HG03135 (cell line): ENCODE measurements around the gene EPAS1.

ENCODE experiments used
- ATAC-seq: cut with Tn5 transposase; IDR thresholded peaks from one replicate; pipeline ENCODE4 v1.9.1; 2021; ENCODE audit warnings: mild to moderate bottlenecking, moderate library complexity; ENCODE audit not compliant: unreplicated experiment

EPAS1 gene

GRCh38 chr2:46319711-46320110 lies 22.5 kb downstream of the EPAS1 start:
- ATAC-seq = no peak

GRCh38 chr2:46320141-46320567 lies 22.9 kb downstream of the EPAS1 start:
- no peak for ATAC-seq

- no peak for ATAC-seq
These were observed 26.5 kb downstream of the EPAS1 start for GRCh38 chr2:46323730-46324129.

- ATAC-seq = no peak
These were observed 28.1 kb downstream of the EPAS1 start for GRCh38 chr2:46325182-46325928.

- ATAC-seq = no peak
These were observed 29.2 kb downstream of the EPAS1 start for GRCh38 chr2:46326231-46326980.

GRCh38 chr2:46327627-46328026 lies 30.4 kb downstream of the EPAS1 start:
- no peak for ATAC-seq

GRCh38 chr2:46328291-46328690 lies 31.1 kb downstream of the EPAS1 start:
- no peak for ATAC-seq

- ATAC-seq = no peak
These were observed 31.6 kb downstream of the EPAS1 start for GRCh38 chr2:46328829-46329228.

GRCh38 chr2:46329340-46329739 lies 32.1 kb downstream of the EPAS1 start:
- no peak for ATAC-seq

GRCh38 chr2:46329803-46330775 lies 32.9 kb downstream of the EPAS1 start:
- no peak for ATAC-seq

GRCh38 chr2:46331109-46331766 lies 34.0 kb downstream of the EPAS1 start:
- no peak for ATAC-seq

- ATAC-seq = no peak
These were observed 35.6 kb downstream of the EPAS1 start for GRCh38 chr2:46332686-46333281.

- ATAC-seq = no peak
These were observed 36.7 kb downstream of the EPAS1 start for GRCh38 chr2:46333912-46334311.

GRCh38 chr2:46334389-46335271 lies 37.4 kb downstream of the EPAS1 start:
- ATAC-seq = no peak

- ATAC-seq = no peak
These were observed 38.4 kb downstream of the EPAS1 start for GRCh38 chr2:46335391-46336282.

- no peak for ATAC-seq
These were observed 39.2 kb downstream of the EPAS1 start for GRCh38 chr2:46336283-46336959.

GRCh38 chr2:46337208-46337994 lies 40.2 kb downstream of the EPAS1 start:
- ATAC-seq = no peak
